Cerebellar cortex (tissue), 1 donor: ENCODE results near the gene GYG1.

Experiments used
- DNase-seq: peaks from one replicate; pipeline ENCODE4 v3.0.0-alpha.2; 2015; ENCODE audit warnings: low spot score

GYG1 gene

GRCh38 chr3:148991219-148992026 lies at the start of gene GYG1:
TSS of gene GYG1 (plus strand) at chr3:148991540. CDS start at chr3:148991641, 101 bp downstream.
- DNase-seq: peak; percentile 76

DNA sequence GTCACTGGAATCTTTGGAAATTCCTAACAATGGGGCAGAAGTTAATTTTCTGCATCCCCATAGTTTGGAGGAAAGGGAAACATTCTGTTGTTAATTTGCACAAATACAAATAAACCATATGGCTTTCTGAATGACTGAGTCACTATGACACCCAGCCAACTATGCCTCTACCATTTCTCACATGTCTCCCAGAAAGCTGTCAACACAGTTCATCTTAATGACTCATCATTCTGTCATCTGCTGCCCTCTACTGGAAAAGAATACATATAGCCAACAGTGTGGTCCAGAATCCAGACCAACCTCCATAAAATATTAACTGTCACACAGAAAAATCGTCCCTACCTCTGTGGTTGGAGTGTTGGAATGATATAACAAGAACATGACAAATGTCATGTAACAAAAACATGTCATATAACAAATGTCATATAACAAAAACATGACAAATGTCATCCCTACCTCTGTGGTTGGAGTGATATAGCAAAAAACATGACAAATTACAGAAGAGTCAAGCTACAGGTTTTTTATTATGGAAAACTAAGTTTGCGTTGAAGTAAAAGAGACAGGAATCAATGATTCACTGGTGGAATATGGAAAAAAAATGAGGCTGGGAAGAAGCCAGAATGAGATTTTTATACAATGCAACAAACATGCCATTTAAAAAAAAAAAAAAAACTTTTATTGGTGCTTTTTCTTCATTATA lies 47.7 kb upstream of the GYG1 start:
- peak; percentile 96 for DNase-seq

DNA sequence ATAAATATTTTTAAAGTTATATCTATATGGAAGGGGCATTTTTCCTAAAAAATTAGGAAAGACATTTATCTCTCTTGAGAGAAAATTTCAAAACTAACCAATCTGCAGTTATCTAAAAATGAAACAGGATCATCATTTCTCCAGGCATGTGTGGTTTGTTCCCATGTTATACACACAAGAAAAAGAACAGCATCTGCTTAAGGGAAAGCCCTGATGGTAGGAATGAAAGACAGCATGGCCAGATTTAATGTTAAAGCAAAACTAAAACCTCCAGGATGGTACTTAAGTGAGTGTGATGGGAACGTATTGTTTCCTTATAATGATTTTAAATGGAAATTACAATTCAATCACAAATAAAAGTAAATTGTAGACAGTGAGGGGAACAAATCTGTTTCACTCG lies 46.2 kb upstream of the GYG1 start:
- no peak for DNase-seq

- DNase-seq: no peak
Measured at GRCh38 chr3:148948913-148949657, 42.3 kb upstream of the GYG1 start.

DNA sequence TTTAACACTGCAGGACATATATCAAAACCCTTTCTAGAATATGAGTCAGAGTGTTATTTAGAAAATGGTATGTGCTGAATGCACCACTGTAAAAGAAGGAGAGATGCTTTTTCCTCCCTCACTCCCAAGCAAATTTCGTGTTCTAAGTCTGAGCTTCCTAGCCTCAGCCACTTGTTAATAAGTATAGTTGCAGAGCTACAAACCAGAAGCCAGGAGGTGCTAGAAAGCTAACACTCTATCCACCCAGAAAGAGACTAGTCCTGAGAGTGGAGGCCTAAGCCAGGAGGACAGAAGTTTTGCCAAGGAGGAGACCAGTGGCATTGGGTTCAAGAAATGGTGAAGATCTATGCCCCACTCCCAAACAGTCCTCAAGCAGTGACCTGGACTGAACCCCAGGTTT lies 40.5 kb upstream of the GYG1 start:
- DNase-seq: no peak

DNA sequence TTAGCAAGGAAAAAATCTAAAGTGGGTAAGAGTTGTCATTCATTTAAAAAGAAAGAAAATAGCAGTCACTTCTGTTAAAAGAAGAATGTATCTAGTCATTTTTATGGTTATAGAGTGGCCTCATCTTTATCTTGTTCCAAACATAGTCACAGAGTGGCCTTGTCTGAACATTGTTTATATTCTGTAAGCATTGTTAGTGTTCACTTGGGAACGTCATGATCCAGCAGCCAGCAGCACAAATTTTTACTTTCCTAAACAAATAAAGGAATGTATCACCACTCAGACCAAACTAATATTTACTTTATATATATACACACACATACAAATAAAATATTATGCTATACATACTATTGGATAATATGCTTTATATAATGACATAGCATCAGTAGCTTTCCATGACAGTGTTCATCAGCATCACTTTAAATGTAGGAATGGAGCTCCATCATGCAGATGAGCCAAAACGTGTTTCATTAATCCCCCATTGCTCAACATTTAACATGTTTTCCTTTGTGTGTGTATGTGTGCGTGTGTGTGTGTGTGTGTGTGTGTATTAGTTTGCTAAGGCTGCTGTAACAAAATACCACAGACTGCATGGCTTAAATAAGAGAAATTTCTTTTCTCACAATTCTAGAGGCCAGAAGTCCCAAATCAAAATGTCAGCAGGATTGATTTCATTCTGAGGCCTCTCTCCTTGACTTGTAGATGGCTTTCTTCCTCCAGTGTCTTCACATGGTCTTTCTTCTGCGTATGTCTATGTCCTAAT lies 39.6 kb upstream of the GYG1 start:
- no peak for DNase-seq

GRCh38 chr3:148953094-148953493 lies 38.2 kb upstream of the GYG1 start:
- no peak for DNase-seq

DNA sequence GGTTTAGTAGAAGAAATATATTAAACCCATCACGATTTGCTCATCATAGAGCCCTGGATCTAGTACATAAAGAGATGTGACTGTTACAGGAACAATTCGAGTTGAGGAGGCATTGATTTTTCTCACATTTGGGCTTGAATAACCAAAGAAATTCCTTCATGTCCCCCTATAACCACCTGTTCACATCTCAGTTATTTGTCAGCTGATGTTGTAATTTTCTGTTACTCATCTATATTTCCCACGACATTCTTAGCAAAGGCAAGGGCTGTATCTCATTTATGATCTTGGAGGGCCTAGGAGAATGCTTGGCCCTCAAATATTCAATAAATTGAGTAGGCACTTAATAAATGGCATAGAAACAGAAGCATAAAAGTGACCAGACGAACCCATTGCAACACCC lies 36.4 kb upstream of the GYG1 start:
- DNase-seq: no peak

- peak; percentile 73 for DNase-seq
Measured at GRCh38 chr3:148955544-148956346, 35.6 kb upstream of the GYG1 start.

GRCh38 chr3:148957586-148957985 lies 33.8 kb upstream of the GYG1 start:
- DNase-seq: peak; percentile 54

DNA sequence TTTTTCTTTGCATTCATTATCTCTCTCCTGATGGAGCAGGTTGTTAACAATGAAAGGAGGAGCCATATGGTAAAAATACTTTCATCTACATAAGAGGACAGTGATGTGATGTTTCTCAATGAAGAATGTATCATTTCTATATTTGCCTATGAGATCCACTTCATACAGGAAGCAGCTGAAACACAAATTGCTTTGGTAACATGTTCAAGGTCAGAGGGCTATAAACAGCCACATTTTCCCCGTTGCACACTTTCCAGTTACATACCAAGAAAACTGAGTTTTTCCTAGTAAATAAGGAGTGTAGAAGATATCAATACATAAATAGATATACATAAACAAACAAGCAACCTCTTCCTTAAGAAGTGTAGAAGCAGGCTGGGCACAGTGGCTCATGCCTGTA lies 32.6 kb upstream of the GYG1 start:
- no peak for DNase-seq

- DNase-seq: no peak
Measured at GRCh38 chr3:148962513-148962912, 28.8 kb upstream of the GYG1 start.

GRCh38 chr3:148964809-148965208 lies 26.5 kb upstream of the GYG1 start:
- DNase-seq: no peak

GRCh38 chr3:148968321-148968720 lies 23.0 kb upstream of the GYG1 start:
- DNase-seq: no peak

GRCh38 chr3:148970271-148970670 lies 21.1 kb upstream of the GYG1 start:
- no peak for DNase-seq

DNA sequence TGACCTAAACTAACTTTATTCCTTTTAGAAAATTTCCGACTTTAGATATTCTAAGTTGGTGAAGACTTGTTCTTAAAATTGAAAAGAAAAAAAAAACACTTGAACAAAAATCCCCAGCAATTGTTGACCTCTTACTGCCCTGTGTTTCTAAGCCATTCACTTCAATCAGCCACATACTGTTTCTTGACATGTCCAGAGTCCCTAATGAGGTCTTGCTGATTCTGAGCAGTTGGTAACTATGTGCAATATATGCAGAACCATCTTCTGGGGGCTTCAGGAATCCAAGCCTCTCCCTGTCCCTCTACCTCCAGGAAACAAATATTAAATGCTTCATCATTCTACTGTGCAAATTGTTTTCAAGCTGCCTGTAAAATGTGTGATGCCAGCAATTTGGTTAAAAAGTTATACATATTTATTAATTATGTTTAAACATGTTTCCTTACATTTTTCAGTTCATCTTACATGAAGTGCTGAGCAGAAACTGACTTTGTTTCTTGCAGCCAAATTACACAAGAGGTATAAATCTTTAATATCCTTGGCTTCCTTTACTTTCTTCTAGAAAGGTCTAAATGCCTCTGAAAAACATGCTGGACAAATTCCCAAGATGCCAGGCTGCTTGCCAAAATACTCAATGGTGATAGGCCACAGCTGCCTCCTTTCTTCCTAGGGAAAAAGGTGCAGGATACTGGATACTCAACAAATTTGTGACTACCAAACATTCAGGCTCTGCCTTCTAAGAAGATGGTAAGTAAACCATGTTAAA lies 19.8 kb upstream of the GYG1 start:
- DNase-seq: no peak

GRCh38 chr3:148974726-148975125 lies 16.6 kb upstream of the GYG1 start:
- DNase-seq: no peak

GRCh38 chr3:148975248-148975647 lies 16.1 kb upstream of the GYG1 start:
- DNase-seq: no peak

DNA sequence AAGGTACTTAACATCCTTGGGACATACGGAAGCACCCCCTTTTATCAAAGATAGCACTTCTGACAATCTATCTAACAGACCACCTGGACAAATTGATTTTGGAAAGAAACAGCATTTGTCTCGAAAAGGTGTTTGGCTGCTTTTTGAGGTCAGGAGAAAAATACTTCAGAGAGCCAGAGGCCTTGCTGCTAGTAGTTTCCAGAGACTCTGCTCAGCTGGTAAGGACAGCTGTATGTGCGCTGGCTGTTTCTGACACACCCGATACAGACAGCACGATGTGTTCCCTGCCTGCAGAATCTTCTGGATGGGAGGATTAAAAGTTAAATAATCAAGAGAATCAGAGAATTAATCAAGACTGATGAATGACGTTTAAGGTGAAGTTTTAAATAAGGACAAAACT lies 15.6 kb upstream of the GYG1 start:
- no peak for DNase-seq

GRCh38 chr3:148981273-148981672 lies 10.1 kb upstream of the GYG1 start:
- DNase-seq: no peak
